ENCODE measurements around the gene ARHGEF10L. TPM values are rescaled to one million over a fixed set of nuclear protein-coding genes. Genes with fewer than 3 reads are reported as not detected.

The ARHGEF10L gene
- total RNA-seq, 1 donor from 2014 or later: 4.2 TPM

GRCh38 chr1:17546946-17547670 is 7.6 kb downstream of the ARHGEF10L start:
- no peak for DNase-seq (ENCODE audit: low read depth, low spot score)

GRCh38 chr1:17549384-17549783 is 9.9 kb downstream of the ARHGEF10L start:
- DNase-seq (ENCODE audit: low read depth, low spot score): no peak

- DNase-seq (ENCODE audit: low read depth, low spot score): no peak
These were observed 11.5 kb downstream of the ARHGEF10L start for GRCh38 chr1:17550729-17551584.

GRCh38 chr1:17551755-17552234 is 12.3 kb downstream of the ARHGEF10L start:
- peak; percentile 5 for DNase-seq (ENCODE audit: low read depth, low spot score)

- no peak for DNase-seq (ENCODE audit: low read depth, low spot score)
These were observed 14.6 kb downstream of the ARHGEF10L start for GRCh38 chr1:17553975-17554700.

- no peak for DNase-seq (ENCODE audit: low read depth, low spot score)
These were observed 15.5 kb downstream of the ARHGEF10L start for GRCh38 chr1:17554954-17555353.

GRCh38 chr1:17557986-17558385 is 18.5 kb downstream of the ARHGEF10L start:
- DNase-seq (ENCODE audit: low read depth, low spot score): no peak

- no peak for DNase-seq (ENCODE audit: low read depth, low spot score)
These were observed 19.0 kb downstream of the ARHGEF10L start for GRCh38 chr1:17558541-17558940.

- DNase-seq (ENCODE audit: low read depth, low spot score): no peak
These were observed 19.6 kb downstream of the ARHGEF10L start for GRCh38 chr1:17558954-17559614.

GRCh38 chr1:17559615-17560419 is 20.3 kb downstream of the ARHGEF10L start:
- DNase-seq (ENCODE audit: low read depth, low spot score): no peak

- no peak for DNase-seq (ENCODE audit: low read depth, low spot score)
These were observed 21.7 kb downstream of the ARHGEF10L start for GRCh38 chr1:17561247-17561548.

GRCh38 chr1:17561561-17561985 is 22.1 kb downstream of the ARHGEF10L start:
- DNase-seq (ENCODE audit: low read depth, low spot score): no peak

- DNase-seq (ENCODE audit: low read depth, low spot score): no peak
These were observed 22.9 kb downstream of the ARHGEF10L start for GRCh38 chr1:17562375-17562774.

- no peak for DNase-seq (ENCODE audit: low read depth, low spot score)
These were observed 24.2 kb downstream of the ARHGEF10L start for GRCh38 chr1:17563494-17564281.

- no peak for DNase-seq (ENCODE audit: low read depth, low spot score)
These were observed 25.2 kb downstream of the ARHGEF10L start for GRCh38 chr1:17564458-17565393.

- no peak for DNase-seq (ENCODE audit: low read depth, low spot score)
These were observed 26.2 kb downstream of the ARHGEF10L start for GRCh38 chr1:17565461-17566252.

- DNase-seq (ENCODE audit: low read depth, low spot score): no peak
These were observed 26.9 kb downstream of the ARHGEF10L start for GRCh38 chr1:17566417-17566816.

- no peak for DNase-seq (ENCODE audit: low read depth, low spot score)
These were observed 27.4 kb downstream of the ARHGEF10L start for GRCh38 chr1:17566892-17567291.
